LNCAP (cell line): ENCODE measurements around the gene TMEM158.

Experiments
- TF ChIP-seq, protein P1 (sequence below): fragments of 450-650 bp; IDR thresholded peaks from 2 replicates; pipeline ENCODE4 v1.5.1; 2017; ENCODE audit warnings: mild to moderate bottlenecking

The TMEM158 gene

GRCh38 chr3:45209526-45209925 lies 16.6 kb downstream of the TMEM158 start:
- TF ChIP-seq, protein P1, sequence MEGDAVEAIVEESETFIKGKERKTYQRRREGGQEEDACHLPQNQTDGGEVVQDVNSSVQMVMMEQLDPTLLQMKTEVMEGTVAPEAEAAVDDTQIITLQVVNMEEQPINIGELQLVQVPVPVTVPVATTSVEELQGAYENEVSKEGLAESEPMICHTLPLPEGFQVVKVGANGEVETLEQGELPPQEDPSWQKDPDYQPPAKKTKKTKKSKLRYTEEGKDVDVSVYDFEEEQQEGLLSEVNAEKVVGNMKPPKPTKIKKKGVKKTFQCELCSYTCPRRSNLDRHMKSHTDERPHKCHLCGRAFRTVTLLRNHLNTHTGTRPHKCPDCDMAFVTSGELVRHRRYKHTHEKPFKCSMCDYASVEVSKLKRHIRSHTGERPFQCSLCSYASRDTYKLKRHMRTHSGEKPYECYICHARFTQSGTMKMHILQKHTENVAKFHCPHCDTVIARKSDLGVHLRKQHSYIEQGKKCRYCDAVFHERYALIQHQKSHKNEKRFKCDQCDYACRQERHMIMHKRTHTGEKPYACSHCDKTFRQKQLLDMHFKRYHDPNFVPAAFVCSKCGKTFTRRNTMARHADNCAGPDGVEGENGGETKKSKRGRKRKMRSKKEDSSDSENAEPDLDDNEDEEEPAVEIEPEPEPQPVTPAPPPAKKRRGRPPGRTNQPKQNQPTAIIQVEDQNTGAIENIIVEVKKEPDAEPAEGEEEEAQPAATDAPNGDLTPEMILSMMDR: no peak

DNA sequence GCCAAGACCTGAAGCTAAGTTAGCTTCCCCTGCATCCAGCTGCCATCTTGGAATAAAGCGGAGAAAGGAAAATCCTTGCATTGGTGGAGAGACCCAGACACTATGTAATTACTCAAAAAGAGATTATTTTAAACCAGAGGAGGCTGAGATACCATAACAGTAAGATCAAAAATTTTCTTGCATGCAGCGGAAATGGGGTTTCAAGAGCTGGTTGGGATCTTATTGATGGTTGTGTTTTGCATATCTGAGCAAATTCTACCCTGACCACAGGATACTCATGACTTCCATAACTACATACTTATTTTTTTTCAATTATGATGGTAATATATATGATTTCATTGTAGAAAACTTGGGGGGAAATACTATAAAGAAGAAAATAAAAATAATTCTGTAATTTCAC lies 17.5 kb downstream of the TMEM158 start:
- TF ChIP-seq, protein P1: no peak

DNA sequence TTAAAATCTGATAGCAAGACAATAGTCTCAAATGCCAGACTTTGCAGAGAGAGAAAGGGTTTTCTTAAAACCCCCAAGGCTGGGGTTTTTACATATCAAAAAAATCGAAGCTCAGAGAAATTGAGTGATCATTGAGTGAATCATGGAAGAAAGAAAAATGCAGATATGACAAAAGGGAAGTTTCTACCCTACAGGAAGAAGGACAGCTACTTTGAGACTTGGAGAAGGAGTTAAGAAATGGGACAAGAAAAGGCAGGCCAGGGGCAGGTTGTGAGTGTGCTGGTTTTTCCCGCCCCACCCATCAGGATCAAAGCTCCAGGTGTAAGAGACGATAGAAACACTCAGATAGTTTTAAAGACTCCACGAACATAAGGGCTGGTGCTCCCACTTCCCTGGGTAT lies 18.6 kb downstream of the TMEM158 start:
- TF ChIP-seq, protein P1: no peak

DNA sequence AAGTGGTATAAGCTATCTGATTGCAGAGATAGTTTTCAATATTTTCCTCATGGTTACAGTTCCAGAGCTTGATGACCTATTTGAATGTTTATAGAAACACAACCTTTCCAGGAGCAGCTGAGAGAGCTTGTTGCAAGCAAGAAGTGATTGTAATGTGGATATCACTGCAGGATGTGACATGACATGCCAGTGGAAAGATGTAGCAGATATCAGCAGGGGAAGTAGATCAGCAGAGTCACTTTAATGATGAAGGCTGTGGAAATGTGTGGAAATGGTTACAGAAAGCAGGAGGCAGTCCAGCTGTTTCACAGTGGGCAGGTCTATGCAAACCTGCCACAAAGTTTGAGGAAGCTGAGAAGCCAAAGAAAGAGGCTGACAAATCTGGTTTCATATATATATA lies 21.0 kb downstream of the TMEM158 start:
- TF ChIP-seq, protein P1: no peak

- TF ChIP-seq, protein P1: no peak
These were observed 22.0 kb downstream of the TMEM158 start for GRCh38 chr3:45204136-45204535.

DNA sequence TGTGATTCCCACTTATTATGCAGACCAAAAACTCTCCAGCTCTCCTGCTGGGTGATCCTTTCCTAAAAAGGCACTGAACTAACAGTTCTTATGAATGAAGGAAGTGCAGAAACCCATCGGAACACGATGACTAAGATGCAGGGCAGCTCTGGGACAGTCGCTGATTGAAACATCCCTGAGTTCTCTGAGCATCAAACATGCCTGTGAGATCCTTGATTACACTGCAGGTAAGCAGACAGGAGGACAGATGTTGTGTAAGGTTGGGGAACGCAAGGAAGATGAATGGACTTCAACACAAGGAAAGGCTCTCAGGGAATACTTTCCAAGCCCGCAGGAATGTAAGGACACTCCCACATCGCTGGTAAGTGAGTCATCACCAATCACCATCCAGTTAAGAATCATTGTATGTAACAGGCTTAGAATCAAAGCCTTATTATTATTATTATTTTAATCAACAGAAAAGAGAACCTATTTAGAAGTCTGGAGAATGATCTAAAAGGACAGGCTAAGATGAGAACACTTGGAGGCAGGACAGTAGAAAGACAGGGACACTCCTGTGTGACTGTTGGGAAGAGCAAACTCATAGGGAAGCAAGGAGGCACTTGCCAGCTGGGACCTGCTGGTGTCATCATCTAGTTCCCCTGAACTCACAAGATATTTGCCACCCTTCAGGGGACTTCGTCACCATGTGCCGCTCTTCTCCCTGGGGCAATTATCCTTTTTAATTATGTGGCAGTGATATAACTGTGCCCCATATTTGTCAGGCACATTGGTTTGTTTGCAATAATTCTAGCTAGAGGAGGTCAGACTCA lies 26.0 kb downstream of the TMEM158 start:
- TF ChIP-seq, protein P1: no peak

DNA sequence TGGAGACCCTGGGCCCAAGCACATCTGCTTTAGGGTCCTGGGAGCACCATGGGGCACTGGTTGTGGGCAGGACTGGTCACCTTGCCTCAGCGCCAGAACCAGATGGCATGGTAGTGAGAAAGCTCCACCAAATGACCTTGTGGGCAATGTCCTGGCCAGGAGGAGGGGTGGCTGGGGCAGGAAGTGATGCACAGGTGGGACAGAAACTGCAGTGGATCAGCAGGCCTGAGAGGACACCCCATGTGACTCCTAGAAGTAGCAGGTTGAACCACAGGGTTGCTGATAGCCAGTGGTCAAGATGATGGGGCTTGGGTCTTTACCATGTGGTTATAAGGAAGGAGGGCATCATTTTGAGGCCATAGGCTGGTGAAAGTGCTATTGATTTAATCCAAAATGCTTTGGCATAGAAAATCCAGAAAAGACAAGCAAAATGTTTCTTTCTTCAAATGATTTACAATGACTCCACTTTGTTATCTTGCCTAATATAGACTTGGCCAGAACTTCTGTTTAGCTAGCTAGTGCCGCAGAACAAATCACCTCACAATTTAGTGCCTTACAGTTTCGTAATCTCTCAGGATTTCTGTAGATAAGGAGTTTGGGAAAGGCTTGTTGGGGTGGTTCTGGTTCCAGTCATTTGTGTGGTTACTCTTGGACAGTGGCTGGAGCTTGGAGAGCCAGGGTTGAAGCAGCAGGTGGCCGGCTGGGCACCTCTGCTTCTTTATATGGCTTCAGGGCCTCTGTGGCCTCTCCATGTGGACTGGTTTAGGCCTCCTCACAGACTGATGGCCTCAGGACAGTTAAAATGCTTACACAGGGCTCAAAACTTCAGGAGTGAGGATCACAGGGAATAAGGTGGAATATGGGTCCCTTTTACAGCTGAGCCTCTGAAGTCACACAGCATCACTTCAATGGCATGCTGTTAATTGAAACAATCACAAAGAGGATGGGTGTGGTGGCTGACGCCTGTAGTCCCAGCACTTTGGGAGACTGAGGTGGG lies 27.5 kb downstream of the TMEM158 start:
- TF ChIP-seq, protein P1: no peak
